HG02970 (cell line): Measurements from ENCODE around the gene SPTBN1.

Experiments
- ATAC-seq: cut with Tn5 transposase; IDR thresholded peaks from one replicate; pipeline ENCODE4 v1.9.1; 2021; ENCODE audit warnings: mild to moderate bottlenecking, moderate library complexity, moderate number of reproducible peaks; ENCODE audit not compliant: unreplicated experiment, low FRiP score

The SPTBN1 gene

DNA sequence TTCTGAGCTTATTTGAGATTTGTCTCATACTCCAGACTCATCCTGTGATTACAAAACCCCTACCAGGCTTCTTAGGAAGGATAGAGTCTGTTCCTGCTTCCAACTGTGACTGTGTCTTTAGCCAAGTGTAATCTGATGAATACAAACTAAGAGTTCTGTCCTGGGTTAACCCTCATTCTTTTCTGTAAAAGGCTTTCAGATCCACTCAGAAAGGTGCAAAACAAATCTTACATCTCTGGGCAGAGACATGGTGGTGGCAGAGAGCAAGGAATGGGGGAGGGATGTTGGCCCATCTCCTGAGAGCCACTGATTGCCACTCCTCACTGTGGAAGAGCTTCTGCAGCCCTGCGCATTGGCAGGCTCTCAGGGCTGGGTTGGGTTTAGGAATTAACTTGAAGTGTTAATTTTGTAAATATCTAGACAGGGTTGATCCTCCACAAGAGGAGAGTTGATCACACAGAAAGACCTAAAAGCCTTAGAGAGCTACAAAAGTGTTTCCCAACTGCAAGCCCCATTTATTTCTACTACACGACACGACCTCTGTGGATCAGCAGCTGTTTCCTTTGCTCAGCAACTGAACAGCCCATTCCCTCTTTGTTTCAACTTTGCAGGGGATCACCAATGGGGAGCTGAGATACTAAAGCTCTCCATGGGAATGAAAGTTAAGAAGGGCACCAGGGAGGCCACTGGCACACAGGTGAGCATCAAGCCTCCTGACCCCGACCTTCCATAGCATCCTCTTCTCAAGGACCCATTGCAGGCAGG, 23.7 kb upstream of the SPTBN1 start:
- no peak for ATAC-seq

DNA sequence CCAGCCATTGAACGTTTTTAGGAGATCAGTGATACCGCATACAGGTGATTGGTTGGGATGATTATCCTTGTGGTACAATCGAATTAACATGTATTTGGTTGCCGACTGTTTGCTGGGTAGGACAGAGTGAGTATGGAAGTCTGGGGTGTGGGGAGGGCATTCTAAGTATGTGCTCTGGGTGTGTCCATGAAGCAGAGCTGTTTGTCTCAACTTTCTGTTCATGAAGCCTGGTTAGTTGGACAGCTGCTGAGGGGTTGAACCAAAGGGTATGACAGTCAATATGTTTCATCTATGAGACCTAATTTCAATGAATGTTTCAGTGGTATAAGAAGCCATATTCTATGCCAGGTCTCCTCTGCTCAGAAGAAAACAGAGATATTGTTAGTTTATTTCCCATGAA, 21.9 kb upstream of the SPTBN1 start:
- no peak for ATAC-seq

DNA sequence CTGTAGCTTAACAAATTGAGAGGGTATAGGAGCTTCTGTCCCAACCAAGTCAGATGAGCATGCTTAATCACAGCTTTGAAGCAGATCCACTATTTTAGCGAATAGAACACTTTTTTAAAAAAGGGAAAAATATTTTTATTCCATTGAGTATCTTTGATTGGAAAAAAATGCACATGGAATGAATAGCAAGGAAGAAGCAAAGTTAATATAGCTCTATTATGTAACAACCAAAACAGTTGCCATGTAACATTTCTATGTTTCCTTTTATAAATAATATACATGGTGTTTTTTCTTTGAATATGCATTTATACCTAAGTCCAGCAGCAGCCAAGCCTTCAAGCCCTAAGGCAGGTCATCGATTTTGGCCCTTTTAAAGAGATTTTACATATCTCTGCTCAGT, 21.4 kb upstream of the SPTBN1 start:
- no peak for ATAC-seq

DNA sequence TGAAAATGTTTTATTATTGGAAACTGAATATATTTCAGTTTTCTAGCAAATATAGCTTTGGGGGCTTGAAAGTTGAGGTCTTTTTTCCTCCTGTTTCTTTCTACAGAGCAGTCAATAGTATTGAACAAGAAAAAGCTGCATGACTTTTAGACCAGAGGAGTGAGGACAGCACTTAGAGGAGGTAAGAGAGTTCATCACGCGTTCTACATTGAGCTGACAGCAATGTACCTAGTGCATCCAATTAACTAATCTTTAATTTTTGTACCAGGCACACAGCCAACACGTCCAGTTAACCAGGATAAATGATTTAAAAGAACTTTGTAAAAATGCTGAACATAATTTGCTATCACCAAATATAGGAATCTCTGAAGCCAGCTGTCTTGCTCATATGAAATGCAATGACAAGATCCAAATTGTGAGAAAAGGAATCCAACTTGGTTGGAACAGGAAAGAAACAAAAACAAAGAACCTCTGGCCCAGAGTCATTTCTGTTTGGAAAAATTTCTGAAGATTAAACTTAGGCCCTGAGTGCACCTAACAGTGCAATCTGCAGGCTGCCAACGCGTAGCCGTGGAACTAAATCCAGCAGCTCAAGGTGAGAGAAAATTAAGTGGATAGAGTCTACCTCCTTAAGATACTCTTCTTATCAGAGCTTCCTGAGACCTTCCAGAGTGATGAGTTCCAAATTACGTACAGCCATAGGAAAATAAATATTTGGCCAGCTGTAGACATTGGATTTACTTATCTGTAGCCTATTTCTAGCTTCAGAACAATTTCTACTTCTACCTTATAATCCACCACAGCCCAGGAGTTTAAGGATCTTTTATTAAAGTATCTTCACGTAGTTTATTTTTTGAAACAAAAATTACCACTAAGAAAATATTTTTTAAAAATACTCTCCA, 20.6 kb upstream of the SPTBN1 start:
- ATAC-seq: no peak

DNA sequence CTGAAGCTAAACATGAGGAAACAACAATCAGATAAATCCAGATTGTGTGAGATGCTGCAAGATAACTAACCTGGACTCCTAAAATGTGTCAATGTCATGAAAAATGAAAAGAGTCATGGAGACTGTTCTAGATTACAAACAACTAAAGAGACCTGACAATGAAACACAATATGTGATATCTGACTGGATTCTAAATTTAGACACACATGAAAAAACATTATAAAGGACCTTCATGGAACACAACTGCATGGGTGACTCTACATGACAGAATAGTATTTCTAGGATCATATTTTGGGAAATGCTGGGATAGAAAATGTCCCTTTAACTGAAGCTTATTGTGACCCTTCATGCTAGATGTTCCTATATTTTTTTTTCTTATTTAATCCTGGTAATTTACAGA, 18.5 kb upstream of the SPTBN1 start:
- no peak for ATAC-seq

DNA sequence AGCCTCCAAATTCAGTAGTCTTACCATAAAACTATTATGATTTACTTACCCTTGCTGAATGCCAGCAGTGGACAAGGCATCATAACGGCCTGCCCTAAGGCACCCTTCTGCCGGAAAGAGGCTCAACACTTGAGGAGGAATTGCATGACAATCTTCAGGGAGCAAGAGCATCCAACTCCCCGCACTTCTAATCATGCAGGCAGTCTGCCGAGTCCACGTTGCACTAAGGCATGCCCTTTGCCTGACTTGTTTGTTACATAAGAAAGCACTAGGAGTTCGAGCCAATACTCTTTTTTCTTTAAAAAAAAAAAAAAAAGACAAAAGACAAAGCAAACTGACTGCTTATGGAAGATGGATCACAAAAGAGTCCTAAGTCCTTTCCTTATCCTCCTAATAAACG, 17.9 kb upstream of the SPTBN1 start:
- no peak for ATAC-seq

DNA sequence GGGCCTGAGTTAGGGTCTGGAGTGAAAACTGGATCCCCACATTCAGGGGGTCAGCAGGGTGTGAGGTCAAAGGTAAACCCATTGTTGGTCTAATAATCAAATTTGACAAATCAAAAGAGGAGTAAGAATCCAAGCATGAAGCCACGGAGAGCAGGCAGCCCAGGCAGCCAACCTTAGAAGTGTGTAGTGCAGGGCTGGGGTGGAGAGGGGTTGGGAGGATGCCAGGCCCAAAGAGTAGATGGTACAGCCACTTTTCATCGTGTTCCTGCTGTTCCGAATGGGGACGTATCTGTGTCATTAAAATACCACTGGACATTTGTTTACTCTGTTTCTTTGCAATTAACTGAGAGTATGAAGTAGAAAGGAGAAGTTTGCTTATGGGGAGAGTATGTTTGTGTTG, 16.5 kb upstream of the SPTBN1 start:
- no peak for ATAC-seq

DNA sequence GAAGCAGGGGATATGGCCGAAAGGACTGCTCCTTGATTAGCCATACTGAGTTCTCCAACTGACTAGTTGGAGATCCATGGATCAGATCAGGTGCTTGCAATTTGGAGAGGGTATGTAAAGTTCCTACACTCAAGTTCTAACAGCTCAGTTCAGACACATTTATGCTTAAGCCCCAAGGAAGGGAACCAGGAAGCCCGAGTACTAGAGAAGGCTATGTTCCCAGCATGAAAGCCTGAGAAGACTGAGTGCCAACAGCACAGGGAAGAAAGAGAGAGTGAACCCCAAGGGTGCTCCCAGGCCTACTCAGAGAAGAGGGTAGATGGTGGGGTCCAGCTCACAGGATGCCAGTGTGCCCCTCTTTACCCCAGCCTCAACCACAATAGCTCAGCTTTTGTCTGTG, 16.1 kb upstream of the SPTBN1 start:
- ATAC-seq: no peak

DNA sequence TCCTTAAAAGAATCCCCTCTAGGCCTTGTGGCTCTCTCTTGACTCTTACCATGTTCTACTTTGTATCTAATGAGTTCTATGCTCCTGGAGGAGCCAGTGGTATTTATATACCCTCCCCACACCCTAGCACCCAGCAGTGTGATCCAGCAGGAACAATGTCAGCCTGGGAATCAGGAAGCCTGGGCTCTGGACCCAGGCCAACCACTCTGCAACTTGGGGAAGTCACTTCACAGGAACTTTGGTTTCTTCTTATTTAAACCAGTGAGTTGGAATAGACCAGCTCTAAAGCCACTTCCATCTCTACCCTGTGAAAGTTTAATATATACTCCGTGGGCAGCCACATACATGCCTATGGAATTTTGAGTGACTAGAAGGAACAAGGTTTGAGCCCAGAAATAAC, 11.6 kb upstream of the SPTBN1 start:
- no peak for ATAC-seq

DNA sequence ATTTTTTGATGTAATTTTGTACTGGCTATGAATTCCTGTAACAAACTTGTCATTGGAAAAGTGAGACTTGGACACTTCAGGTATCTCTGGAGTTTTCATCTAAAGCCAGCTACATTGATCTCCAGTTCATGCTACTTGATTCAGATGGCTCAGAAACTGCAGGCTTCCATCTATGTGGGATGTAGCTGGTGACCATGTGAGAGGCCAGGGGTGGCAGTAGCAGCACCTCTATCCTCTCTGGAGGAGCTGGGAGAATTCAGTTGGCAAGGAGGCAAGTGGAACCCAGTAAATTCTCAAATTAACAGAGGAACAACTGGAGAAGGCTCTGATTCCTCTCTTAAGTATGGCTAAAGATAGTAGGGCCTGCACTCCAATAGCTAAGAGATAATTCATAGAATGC, 10.0 kb upstream of the SPTBN1 start:
- ATAC-seq: no peak

DNA sequence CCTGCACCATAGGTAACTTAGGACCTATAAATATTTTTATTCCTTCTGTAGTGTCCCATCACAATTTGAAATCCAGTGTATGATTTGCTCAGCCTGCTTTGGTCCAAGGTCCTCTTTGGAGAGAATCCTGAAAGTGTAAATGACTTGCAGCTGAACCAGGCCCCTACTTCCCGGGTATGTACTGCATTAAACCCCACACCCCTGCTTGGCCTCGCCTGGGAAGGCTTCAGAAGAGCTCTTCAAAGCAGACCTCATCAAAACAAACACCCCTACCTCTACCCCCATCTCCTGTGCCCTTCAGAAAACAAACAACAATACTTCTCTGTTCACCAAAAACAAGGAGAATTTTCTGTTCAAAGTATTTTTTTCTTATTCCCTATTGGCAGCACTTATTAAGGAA, 9.5 kb upstream of the SPTBN1 start:
- no peak for ATAC-seq

DNA sequence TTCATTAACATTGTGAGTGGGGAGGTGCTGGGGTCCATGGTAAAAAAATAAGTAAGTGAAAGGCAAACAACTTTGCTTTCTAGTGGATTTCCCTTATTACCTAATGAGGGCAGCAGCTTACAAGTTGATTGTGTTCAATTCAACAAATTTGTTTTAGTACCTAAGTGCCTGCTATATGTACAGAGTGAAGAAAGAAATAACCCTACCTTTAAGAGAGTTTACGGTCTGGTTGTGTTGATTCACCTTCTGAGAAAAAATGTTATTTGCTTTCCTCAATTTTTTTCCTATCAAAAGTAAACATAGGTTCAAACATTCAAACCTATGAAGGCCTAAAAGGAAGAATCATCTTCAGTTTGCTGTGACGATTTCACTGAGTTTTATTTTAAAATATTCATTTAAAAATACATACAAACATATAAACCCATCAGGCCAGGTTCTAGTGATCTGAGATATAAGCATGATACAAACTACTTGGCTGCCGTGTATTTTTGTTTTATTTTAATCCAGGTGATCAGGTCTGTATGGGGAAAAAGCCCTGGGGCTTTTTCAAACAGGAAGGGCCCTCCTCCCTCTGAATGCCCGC, 1.5 kb upstream of the SPTBN1 start:
- ATAC-seq: no peak

DNA sequence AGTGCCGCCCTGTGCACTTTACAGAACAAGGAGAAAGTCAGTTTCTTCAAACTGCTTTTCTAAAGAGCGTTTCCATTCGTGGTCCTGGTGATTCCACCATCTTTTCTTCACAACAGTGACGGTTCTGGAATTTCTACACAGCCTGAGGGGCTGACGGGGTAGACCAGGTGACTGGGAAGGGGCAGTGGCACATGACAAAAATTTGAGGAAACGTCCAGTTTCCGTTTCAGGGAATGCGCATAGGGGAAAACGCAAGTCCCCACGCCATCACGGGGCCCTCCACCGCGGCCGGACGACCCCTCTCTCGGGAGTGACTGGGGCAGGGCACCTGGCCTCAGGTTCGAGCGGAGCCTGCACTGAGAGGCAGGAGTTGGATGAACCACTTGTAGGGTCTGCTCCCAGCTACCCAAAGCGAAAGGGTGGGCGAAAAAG, 980 bp upstream of the SPTBN1 start:
- no peak for ATAC-seq

DNA sequence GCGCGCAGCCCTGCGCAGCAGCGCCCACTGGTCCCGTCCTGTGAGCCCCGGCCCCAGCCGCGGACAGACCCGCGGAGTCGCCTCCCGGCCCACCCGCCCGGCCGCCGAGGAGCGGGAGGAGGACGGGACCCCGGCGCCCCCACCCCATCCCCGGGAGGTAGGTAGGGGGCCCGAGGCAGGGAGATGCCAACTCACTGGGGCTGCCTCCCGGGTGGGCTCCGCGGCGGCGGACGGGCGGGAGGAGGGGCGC, 160 bp downstream of the SPTBN1 start:
- ATAC-seq: no peak

DNA sequence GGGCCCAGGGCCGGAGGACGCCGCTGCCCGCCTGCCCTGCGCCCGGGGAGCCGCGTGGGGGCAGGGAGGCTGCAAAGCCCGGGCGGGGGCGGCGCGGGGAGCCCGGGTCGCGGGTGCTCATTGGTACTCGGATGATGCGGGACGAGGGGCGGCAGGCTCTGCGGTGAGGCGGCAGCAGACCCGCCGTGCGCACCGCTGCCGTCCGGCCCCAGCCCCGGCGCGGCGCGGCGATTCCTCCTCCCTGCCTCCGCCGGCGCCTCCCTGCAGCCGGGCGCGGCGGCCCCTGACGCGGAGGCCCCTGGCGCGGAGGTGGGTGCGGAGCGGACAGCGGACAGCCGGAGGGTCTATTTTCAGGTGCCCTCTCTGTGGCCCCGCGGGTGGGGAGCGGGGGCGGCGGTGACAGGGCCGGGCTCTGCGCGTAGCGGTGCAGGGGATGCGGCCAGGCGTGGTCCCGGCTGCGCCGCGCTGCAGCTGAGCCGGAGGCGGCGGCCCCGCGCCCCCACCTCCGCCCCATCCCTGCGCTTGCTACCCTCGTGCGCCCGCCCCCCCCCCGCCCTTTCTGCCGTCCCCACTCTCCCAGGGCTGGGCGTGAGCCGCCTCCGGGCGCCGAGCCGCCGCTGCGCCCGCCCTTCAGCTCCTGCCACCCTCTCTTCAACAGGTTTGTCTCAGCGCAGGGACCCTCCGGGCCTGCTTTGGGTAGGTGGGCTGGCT, 640 bp downstream of the SPTBN1 start:
- ATAC-seq: no peak

DNA sequence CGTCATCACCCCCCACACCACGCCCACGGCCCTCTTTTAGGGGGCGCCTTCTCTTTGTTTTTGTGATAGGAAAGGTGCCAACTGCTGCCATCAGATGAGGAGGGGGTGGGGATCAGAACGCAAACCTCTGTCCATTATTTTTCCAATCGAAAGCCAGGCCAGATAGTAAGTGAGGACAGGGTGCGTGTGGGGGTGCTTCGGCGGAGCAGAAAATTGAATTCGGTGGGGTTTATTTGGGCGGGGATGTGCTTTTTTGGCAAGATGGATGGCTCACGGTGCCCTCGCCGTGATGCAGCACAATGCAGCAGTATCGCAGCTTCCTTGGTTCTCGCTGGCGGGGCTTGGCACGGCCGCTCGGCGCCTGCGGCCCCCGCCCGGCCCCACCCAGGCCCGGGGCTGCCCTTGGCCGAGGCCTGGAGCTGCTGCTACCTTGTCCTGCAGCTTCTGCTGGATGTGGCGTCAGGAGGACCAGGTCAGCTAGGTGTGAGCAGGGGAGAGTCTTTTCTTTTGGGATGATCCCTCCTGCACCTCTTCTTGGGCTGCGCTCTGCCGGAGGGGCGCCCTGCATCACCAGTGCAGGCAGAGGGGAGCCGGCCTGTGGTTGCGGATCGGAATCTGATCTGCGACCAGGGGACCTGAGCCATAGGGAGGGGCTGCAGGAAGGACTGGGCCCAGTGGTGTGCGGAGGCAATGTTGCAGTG, 1.3 kb downstream of the SPTBN1 start:
- no peak for ATAC-seq

DNA sequence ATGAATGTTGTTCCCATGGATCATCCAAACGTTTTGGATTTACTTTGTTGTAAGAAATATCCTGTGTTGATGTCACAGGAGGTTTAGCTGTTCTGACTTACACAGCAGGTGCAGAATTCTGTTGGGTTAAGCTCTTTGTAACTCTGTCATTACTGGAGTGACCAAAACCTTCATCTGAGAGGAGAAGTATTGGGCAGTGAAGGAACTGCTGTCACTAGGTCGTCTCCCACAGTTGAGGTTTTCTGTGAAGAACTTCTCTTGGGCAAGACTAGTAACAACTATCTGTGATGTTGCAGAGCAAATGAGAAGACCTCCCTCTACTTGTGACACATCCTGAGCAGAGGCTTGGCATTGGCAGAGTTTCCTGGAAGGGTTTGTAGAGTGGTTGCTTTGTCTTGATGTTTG, 2.9 kb downstream of the SPTBN1 start:
- ATAC-seq: no peak

DNA sequence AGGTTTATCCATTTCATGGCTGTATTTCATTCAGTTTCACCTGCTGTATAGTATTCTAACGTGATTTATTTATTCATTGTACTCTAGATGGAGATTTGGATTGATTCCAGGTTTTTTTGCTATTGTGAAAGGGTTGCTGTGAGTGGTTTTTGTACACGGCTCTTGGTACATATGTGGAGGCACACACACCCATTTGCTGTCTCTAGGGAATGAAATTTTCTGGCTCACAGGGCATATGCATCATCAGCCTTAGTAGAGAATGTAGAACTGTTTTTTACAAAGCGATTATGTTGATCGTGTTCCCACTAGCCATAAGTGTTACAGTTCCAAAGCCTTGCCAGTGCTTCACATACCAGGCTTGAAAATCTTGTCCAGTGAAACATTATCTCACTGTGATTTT, 5.1 kb downstream of the SPTBN1 start:
- no peak for ATAC-seq

DNA sequence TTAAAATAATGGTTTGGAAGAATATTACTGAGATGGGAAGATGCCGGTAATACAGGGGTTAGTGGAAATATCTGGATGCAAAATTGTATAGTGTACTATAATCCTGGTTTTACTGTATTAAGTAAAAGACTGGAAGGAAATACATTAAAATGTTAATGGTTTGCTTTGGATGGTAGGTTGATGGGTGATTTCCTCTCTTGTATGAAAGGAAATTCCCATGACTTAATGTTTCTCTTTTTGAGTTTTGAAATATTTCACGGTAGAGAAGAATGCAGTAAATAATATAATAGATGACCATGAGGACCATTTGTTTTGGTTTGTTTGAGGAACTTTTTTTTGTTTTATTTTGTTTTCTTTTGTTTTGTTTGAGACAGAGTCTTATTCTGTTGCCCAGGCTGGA, 8.2 kb downstream of the SPTBN1 start:
- ATAC-seq: no peak

DNA sequence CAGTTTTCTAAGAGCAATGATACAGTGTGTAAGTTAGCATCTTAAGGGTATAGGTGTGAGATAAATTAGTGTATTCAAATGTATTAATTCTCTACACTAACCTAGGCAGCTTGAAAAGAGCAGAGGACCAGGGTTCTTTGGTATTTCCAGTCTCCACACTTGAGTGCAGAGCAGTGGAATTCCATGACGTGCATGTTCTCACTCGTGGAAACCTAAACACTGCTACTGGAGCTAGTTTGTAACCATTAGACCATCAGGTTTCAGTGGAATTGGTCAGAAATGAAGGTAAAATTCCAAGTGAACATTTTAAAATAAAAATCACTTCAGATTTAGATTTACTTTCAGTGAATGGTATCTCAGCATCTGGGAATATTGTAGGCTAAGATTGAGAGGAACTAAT, 9.0 kb downstream of the SPTBN1 start:
- ATAC-seq: no peak

DNA sequence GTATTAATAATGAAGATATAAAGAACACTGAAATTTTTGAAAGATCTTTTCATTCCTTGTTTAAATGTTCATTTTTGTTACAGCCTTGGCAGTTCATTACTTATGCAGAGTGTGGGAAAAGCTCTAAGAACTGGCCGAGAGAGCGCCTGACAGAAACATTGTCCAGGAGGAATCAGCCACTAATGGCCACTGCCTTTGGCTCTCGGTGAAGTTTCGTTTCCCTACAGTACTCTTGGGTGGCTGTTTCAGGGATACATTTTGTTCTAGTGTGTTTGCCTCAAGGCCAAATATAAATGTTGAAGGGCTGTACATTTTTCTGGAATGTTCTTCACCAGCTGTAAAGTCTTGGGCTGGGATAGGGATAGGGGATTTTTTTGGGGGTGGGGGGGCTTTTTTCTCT, 10.7 kb downstream of the SPTBN1 start:
- ATAC-seq: no peak
